GM23248 (cell line): ENCODE data around the gene ZNF599. TPM values are rescaled to one million over a fixed set of nuclear protein-coding genes. Genes with fewer than 3 reads are reported as not detected.

Experiments
- DNase-seq: peaks from one replicate; pipeline ENCODE4 v3.0.0-alpha.2; 2015
- H2AFZ ChIP-seq: fragments of 200-600 bp; sonication (generic); 2 replicates; pipeline ENCODE4 v1.6.1; 2016; ENCODE audit warnings: antibody characterized with exemption
- H3F3A ChIP-seq: fragments of 200-600 bp; sonication (generic); 2 replicates; pipeline ENCODE4 v1.6.1; 2016; ENCODE audit warnings: mild to moderate bottlenecking, antibody characterized with exemption, mixed run types; ENCODE audit not compliant: insufficient read depth
- H3K27ac ChIP-seq: fragments of 200-600 bp; sonication (generic); 2 replicates; pipeline ENCODE4 v1.5.1; 2016; ENCODE audit warnings: mild to moderate bottlenecking
- H3K27me3 ChIP-seq: fragments of 200-600 bp; sonication (generic); replicated peaks from 2 replicates; pipeline ENCODE4 v1.6.1; 2016; ENCODE audit warnings: mild to moderate bottlenecking; ENCODE audit not compliant: insufficient read depth
- H3K36me3 ChIP-seq: fragments of 200-600 bp; sonication (generic); 2 replicates; pipeline ENCODE4 v1.6.1; 2016; ENCODE audit warnings: low read depth, mild to moderate bottlenecking
- H3K4me1 ChIP-seq: fragments of 200-600 bp; sonication (generic); 2 replicates; pipeline ENCODE4 v1.6.1; 2016; ENCODE audit warnings: mild to moderate bottlenecking; ENCODE audit not compliant: insufficient read depth
- H3K4me2 ChIP-seq: fragments of 200-600 bp; sonication (generic); one replicate; pipeline ENCODE4 v1.6.1; 2016; ENCODE audit warnings: mild to moderate bottlenecking; ENCODE audit not compliant: unreplicated experiment
- H3K4me3 ChIP-seq: fragments of 200-600 bp; sonication (generic); 2 replicates; pipeline ENCODE4 v1.5.1; 2016; ENCODE audit warnings: mild to moderate bottlenecking
- H3K79me2 ChIP-seq: fragments of 200-600 bp; sonication (generic); 2 replicates; pipeline ENCODE4 v1.6.1; 2016; ENCODE audit warnings: mild to moderate bottlenecking; ENCODE audit not compliant: insufficient read depth
- H3K9ac ChIP-seq: fragments of 200-600 bp; sonication (generic); 2 replicates; pipeline ENCODE4 v1.6.1; 2016; ENCODE audit warnings: mild to moderate bottlenecking
- H3K9me2 ChIP-seq: fragments of 200-600 bp; sonication (generic); 2 replicates; pipeline ENCODE4 v1.6.1; 2016; ENCODE audit warnings: mixed run types, mild to moderate bottlenecking, moderate library complexity; ENCODE audit not compliant: insufficient read depth
- H3K9me3 ChIP-seq: fragments of 200-600 bp; sonication (generic); one replicate; pipeline ENCODE4 v1.6.1; 2017; ENCODE audit warnings: low read depth
- H4K20me1 ChIP-seq: fragments of 200-600 bp; sonication (generic); 2 replicates; pipeline ENCODE4 v1.6.0; 2016; ENCODE audit not compliant: insufficient read depth
- EZH2 ChIP-seq: fragments of 200-600 bp; sonication (generic); IDR thresholded peaks from 2 replicates; pipeline ENCODE4 v1.6.1; 2018; ENCODE audit warnings: antibody characterized with exemption, mild to moderate bottlenecking; ENCODE audit not compliant: insufficient read depth, poor library complexity, severe bottlenecking
- EZH2phosphoT487 ChIP-seq: fragments of 200-600 bp; sonication (generic); IDR thresholded peaks from 2 replicates; pipeline ENCODE4 v1.6.1; 2018; ENCODE audit warnings: antibody characterized with exemption, moderate library complexity, mild to moderate bottlenecking, low read depth; ENCODE audit not compliant: insufficient read depth
- WGBS, 2 experiments: methylation state at CpG; one replicate each; pipeline ENCODE4 v1.1.6; 2015 to 2017; ENCODE audit warnings: low lambda C conversion rate in 2 of 2, low coverage in 1 of 2; ENCODE audit errors: missing lambda C conversion rate in 2 of 2; 5-methylcytosine and 5-hydroxymethylcytosine counted together
- in situ Hi-C: fragments of 300-500 bp; cut with MboI; formaldehyde crosslinking; loops from 2 replicates; pipeline ENCODE4 v1.15.0; 2020
- polyA plus RNA-seq: library from polyadenylated mRNA; unstranded; fragments of >200 nt; fragmentation: Nextera tagmentation; extraction: Ambion mirVana; gene quantifications from 2 replicates; pipeline ENCODE4 v1.2.1, GENCODE V29; 2016
- total RNA-seq: library from RNA; depleted of rRNA; stranded (reverse); fragments of >200 nt; shearing (Covaris generic); gene quantifications from 2 replicates; pipeline ENCODE4 v1.2.3, GENCODE V29; 2014

ZNF599 gene
- total and polyA plus RNA-seq, 2 experiments from 2014 or later: 7.6 to 7.8 TPM

DNA sequence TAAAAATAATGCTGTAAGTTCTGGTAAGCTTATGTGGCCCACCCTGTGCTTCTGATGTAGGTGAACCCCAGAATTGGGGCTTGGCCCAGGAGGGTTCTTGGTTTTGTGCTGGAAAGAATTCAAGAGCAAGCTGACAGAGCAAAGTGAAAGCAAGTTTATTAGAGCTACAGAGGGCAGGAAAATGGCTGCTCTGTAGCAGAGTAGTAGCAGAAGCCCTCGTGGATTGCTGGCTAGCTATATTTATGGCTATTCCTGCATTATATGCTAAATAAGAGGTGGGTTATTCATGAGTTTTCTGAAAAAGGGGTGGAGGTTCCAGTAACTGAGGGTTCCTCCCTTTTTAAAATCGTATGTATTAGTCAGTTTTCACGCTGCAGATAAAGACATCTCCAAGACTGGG is 20.6 kb upstream of the ZNF599 start:
- in situ Hi-C loops: no loop called here
- no peaks in the 10 kb centered on the region for H3K27me3 ChIP-seq
- no peaks in the 10 kb centered on the region for H3K4me1 ChIP-seq
- peak overlapping the region; percentile 72 for H2AFZ ChIP-seq
- no peaks in the 10 kb centered on the region for H4K20me1 ChIP-seq
- H3K9ac ChIP-seq: peak overlapping the region; percentile 20; the same call in 1 of the 2 replicates
- no peak for TF ChIP-seq EZH2
- H3K4me2 ChIP-seq: peak overlapping the region; percentile 23
- peak overlapping the region; percentile 39 for H3K4me3 ChIP-seq
- no peaks in the 10 kb centered on the region for H3K9me2 ChIP-seq
- 19 to 21% methylated on average over 3 of the region's 3 CpGs for WGBS, 2 experiments
- no peaks in the 10 kb centered on the region for H3K9me3 ChIP-seq
- H3F3A ChIP-seq: no peaks in the 10 kb centered on the region
- H3K36me3 ChIP-seq: no peaks in the 10 kb centered on the region
- no peaks in the 10 kb centered on the region for H3K79me2 ChIP-seq
- H3K27ac ChIP-seq: no peak overlapping the region
- peak; percentile 15 for DNase-seq

- in situ Hi-C loops: no loop called here
- H3K27me3 ChIP-seq: no peaks in the 10 kb centered on the region
- H3K27ac ChIP-seq: no peak overlapping the region
- H3K9ac ChIP-seq: no peak overlapping the region
- no peak overlapping the region for H2AFZ ChIP-seq
- H4K20me1 ChIP-seq: no peaks in the 10 kb centered on the region
- no peaks in the 10 kb centered on the region for H3K79me2 ChIP-seq
- no peaks in the 10 kb centered on the region for H3K4me1 ChIP-seq
- no peaks in the 10 kb centered on the region for H3K9me2 ChIP-seq
- no peaks in the 10 kb centered on the region for H3K36me3 ChIP-seq
- H3F3A ChIP-seq: no peaks in the 10 kb centered on the region
- H3K4me3 ChIP-seq: no peak overlapping the region
- DNase-seq: no peak
- WGBS, 2 experiments: 12% methylated on average over 2 of the region's 2 CpGs
- no peak overlapping the region for H3K4me2 ChIP-seq
- TF ChIP-seq EZH2 (no peak), EZH2phosphoT487 (no peak)
- H3K9me3 ChIP-seq: no peaks in the 10 kb centered on the region
Measured at GRCh38 chr19:34788074-34788473, 15.1 kb upstream of the ZNF599 start.

DNA sequence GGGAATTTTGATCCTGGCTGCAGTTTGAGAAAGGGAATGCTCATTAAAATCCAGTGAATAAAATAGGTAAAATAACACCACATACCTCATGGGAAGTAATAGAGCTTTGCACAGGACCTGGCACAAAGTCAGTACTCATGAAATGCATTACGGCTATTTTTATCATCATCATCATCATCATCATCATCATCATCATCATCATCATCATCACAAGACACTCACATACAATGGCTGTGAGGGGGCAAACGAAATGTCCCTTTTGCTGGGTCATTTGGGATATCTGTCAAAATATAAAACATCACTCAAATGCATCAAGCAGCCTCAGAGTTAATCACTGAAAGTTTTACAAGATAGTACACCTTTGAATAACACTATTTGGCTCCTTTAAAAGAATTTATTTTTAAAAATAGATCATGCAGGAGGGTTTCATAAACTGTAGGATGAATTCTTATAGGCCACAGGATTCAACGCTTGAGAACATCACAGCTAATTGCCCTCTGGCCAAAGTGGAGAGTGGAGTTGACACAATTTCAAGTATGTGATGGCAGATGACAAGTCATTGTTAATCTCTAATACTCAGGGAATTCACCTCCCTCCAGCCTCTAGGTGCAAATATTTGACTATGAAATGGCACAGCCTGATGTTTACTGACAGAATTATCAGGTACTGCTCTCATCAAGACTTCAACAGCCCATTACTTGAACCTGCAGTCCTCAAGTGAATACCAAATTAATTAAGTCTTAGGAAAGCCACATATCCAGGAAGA is 14.2 kb upstream of the ZNF599 start:
- in situ Hi-C loops: no loop called here
- Histone ChIP-seq H3K27ac (no peak overlapping the region), H3K27me3 (no peaks in the 10 kb centered on the region), H3K9ac (no peak overlapping the region), H2AFZ (no peak overlapping the region), H3K79me2 (no peaks in the 10 kb centered on the region), H3K9me3 (no peaks in the 10 kb centered on the region), H3K4me1 (no peaks in the 10 kb centered on the region), H3K36me3 (no peaks in the 10 kb centered on the region), H3F3A (no peaks in the 10 kb centered on the region), H3K4me2 (no peak overlapping the region), H3K9me2 (no peaks in the 10 kb centered on the region), H3K4me3 (no peak overlapping the region), H4K20me1 (no peaks in the 10 kb centered on the region)
- 14 to 23% methylated on average over 3 of the region's 3 CpGs for WGBS, 2 experiments
- no peak for DNase-seq
- TF ChIP-seq EZH2phosphoT487 (no peak), EZH2 (no peak)

GRCh38 chr19:34786236-34786635 is 13.2 kb upstream of the ZNF599 start:
- Histone ChIP-seq H4K20me1 (no peaks in the 10 kb centered on the region), H3K36me3 (no peaks in the 10 kb centered on the region), H3F3A (no peaks in the 10 kb centered on the region), H3K27ac (no peak overlapping the region), H3K27me3 (no peaks in the 10 kb centered on the region), H3K4me3 (no peak overlapping the region), H3K9me3 (no peaks in the 10 kb centered on the region), H3K9ac (no peak overlapping the region), H3K4me1 (no peaks in the 10 kb centered on the region), H2AFZ (no peak overlapping the region), H3K9me2 (no peaks in the 10 kb centered on the region), H3K79me2 (no peaks in the 10 kb centered on the region), H3K4me2 (no peak overlapping the region)
- in situ Hi-C loops: no loop called here
- 35 to 43% methylated on average over 5 of the region's 5 CpGs for WGBS, 2 experiments
- TF ChIP-seq EZH2 (no peak), EZH2phosphoT487 (no peak)
- no peak for DNase-seq
